Mesendoderm (in vitro differentiated cells): ENCODE data around the gene FAM83F.

Experiments used
- DNase-seq: peaks from one replicate; pipeline ENCODE4 v3.0.0; 2013
- H2AK5ac ChIP-seq: 2 replicates; pipeline ENCODE4 v1.6.1; 2013; ENCODE audit warnings: low read length, inconsistent platforms
- H2BK120ac ChIP-seq: 2 replicates; pipeline ENCODE4 v1.6.1; 2013; ENCODE audit warnings: low read depth, mild to moderate bottlenecking, low read length, moderate library complexity, mixed read lengths
- H2BK15ac ChIP-seq: replicated peaks from 2 replicates; pipeline ENCODE4 v1.6.1; 2013; ENCODE audit warnings: low read depth, mild to moderate bottlenecking, moderate library complexity
- H2BK5ac ChIP-seq: 2 replicates; pipeline ENCODE4 v1.6.1; 2013; ENCODE audit warnings: low read length, inconsistent platforms
- H3K18ac ChIP-seq: 2 replicates; pipeline ENCODE4 v1.6.1; 2013; ENCODE audit warnings: mild to moderate bottlenecking, low read length, mixed read lengths
- H3K23ac ChIP-seq: one replicate; pipeline ENCODE4 v1.6.1; 2013; ENCODE audit warnings: low read length
- H3K27ac ChIP-seq: 2 replicates; pipeline ENCODE4 v1.5.1; 2013; ENCODE audit warnings: low read depth, mild to moderate bottlenecking, inconsistent platforms, low read length, moderate library complexity
- H3K27me3 ChIP-seq: 2 replicates; pipeline ENCODE4 v1.6.1; 2013; ENCODE audit warnings: low read length, control low read depth, mild to moderate bottlenecking, inconsistent platforms; ENCODE audit not compliant: insufficient read depth, poor library complexity
- H3K36me3 ChIP-seq: 2 replicates; pipeline ENCODE4 v1.6.1; 2013; ENCODE audit warnings: low read length, inconsistent platforms; ENCODE audit not compliant: control insufficient read depth, insufficient read depth
- H3K4ac ChIP-seq: one replicate; pipeline ENCODE4 v1.6.1; 2013; ENCODE audit warnings: low read depth, mild to moderate bottlenecking, low read length, moderate library complexity
- H3K4me1 ChIP-seq: 2 replicates; pipeline ENCODE4 v1.6.1; 2013; ENCODE audit warnings: low read depth, low read length, inconsistent platforms; ENCODE audit not compliant: control insufficient read depth
- H3K4me2 ChIP-seq: 2 replicates; pipeline ENCODE4 v1.6.1; 2013; ENCODE audit warnings: low read length
- H3K4me3 ChIP-seq: 2 replicates; pipeline ENCODE4 v1.5.1; 2013; ENCODE audit warnings: mild to moderate bottlenecking, low read length
- H3K56ac ChIP-seq: one replicate; pipeline ENCODE4 v1.6.1; 2013; ENCODE audit warnings: low read length
- H3K79me1 ChIP-seq: 2 replicates; pipeline ENCODE4 v1.6.1; 2013; ENCODE audit warnings: low read length, inconsistent platforms
- H3K79me2 ChIP-seq: 2 replicates; pipeline ENCODE4 v1.6.1; 2013; ENCODE audit warnings: mild to moderate bottlenecking, low read length; ENCODE audit not compliant: control insufficient read depth, insufficient read depth
- H3K9ac ChIP-seq: 2 replicates; pipeline ENCODE4 v1.6.1; 2013; ENCODE audit warnings: low read length, inconsistent platforms
- H4K5ac ChIP-seq: one replicate; pipeline ENCODE4 v1.6.1; 2013; ENCODE audit warnings: low read length
- H4K8ac ChIP-seq: one replicate; pipeline ENCODE4 v1.6.1; 2013; ENCODE audit warnings: low read depth, mild to moderate bottlenecking, control low read depth, low read length, moderate library complexity
- WGBS: extraction: QIAGEN DNeasy Blood & Tissue Kit; methylation state at CpG from one replicate; pipeline ENCODE4 v1.1.7; 2013; ENCODE audit warnings: low lambda C conversion rate, missing lambda C conversion rate; ENCODE audit not compliant: insufficient coverage; ENCODE audit errors: extremely low coverage; 5-methylcytosine and 5-hydroxymethylcytosine counted together

FAM83F gene

DNA sequence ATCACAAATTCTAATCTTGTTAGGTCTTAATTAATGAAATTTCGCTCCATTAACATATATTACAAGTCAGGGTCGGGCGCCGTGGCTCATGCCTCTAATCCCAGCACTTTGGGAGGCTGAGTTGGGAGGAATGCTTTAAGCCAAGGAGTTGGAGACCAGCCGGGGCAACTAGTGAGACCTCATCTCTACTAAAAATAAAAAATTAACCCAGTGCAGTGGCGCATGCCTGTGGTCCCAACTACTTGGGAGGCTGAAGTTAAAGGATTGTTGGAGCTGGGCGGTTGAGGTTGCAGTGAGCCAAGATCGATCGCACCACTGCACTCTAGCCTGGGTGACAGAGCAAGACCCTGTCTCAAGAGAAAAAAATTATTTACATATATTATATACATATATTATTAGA lies 32.7 kb upstream of the FAM83F start:
- no CpG with 5 or more reads among the region's 9 CpGs for WGBS
- Histone ChIP-seq H3K23ac (no peak overlapping the region), H3K27me3 (no peaks in the 10 kb centered on the region), H3K79me2 (no peaks in the 10 kb centered on the region), H3K9ac (no peak overlapping the region), H3K4me2 (no peak overlapping the region), H3K4ac (no peak overlapping the region), H3K18ac (no peak overlapping the region), H3K4me3 (no peak overlapping the region), H3K36me3 (no peaks in the 10 kb centered on the region), H3K4me1 (peaks cover 3% of the 10 kb centered on the region), H3K27ac (no peak overlapping the region), H3K79me1 (no peaks in the 10 kb centered on the region), H2AK5ac (no peak overlapping the region), H4K8ac (no peak overlapping the region), H2BK120ac (no peak overlapping the region), H3K56ac (no peak overlapping the region), H4K5ac (no peak overlapping the region), H2BK15ac (no peak overlapping the region), H2BK5ac (no peak overlapping the region)
- no peak for DNase-seq

GRCh38 chr22:39965748-39966147 lies 29.0 kb upstream of the FAM83F start:
- H3K4me2 ChIP-seq = no peak overlapping the region
- H3K23ac ChIP-seq = no peak overlapping the region
- peaks cover 2% of the 10 kb centered on the region for H3K4me1 ChIP-seq
- H3K4ac ChIP-seq = no peak overlapping the region
- no peak overlapping the region for H2BK120ac ChIP-seq
- no peak overlapping the region for H3K27ac ChIP-seq
- H3K18ac ChIP-seq = no peak overlapping the region
- H3K79me1 ChIP-seq = no peaks in the 10 kb centered on the region
- H2BK5ac ChIP-seq = no peak overlapping the region
- H4K8ac ChIP-seq = no peak overlapping the region
- H3K4me3 ChIP-seq = no peak overlapping the region
- no peak for DNase-seq
- H4K5ac ChIP-seq = no peak overlapping the region
- no CpG with 5 or more reads among the region's 5 CpGs for WGBS
- no peak overlapping the region for H3K56ac ChIP-seq
- no peak overlapping the region for H2AK5ac ChIP-seq
- no peak overlapping the region for H2BK15ac ChIP-seq
- H3K9ac ChIP-seq = no peak overlapping the region
- no peaks in the 10 kb centered on the region for H3K27me3 ChIP-seq
- H3K79me2 ChIP-seq = no peaks in the 10 kb centered on the region
- no peaks in the 10 kb centered on the region for H3K36me3 ChIP-seq

GRCh38 chr22:39966470-39966869 lies 28.3 kb upstream of the FAM83F start:
- H2BK120ac ChIP-seq = no peak overlapping the region
- H3K56ac ChIP-seq = no peak overlapping the region
- no peaks in the 10 kb centered on the region for H3K36me3 ChIP-seq
- no peaks in the 10 kb centered on the region for H3K79me1 ChIP-seq
- no peak overlapping the region for H4K5ac ChIP-seq
- H3K18ac ChIP-seq = no peak overlapping the region
- no peak overlapping the region for H2BK15ac ChIP-seq
- H2AK5ac ChIP-seq = no peak overlapping the region
- H3K9ac ChIP-seq = no peak overlapping the region
- no peak overlapping the region for H4K8ac ChIP-seq
- no peak overlapping the region for H3K23ac ChIP-seq
- no peaks in the 10 kb centered on the region for H3K27me3 ChIP-seq
- no peak overlapping the region for H3K4me2 ChIP-seq
- no peak overlapping the region for H3K4me3 ChIP-seq
- no peaks in the 10 kb centered on the region for H3K79me2 ChIP-seq
- no peak overlapping the region for H2BK5ac ChIP-seq
- H3K27ac ChIP-seq = no peak overlapping the region
- H3K4ac ChIP-seq = no peak overlapping the region
- no CpG with 5 or more reads among the region's 2 CpGs for WGBS
- peaks cover 2% of the 10 kb centered on the region for H3K4me1 ChIP-seq
- DNase-seq = no peak

GRCh38 chr22:39967103-39967829 lies 27.5 kb upstream of the FAM83F start:
- no peak overlapping the region for H3K4me3 ChIP-seq
- H3K36me3 ChIP-seq = no peaks in the 10 kb centered on the region
- H3K79me1 ChIP-seq = no peaks in the 10 kb centered on the region
- no peak for DNase-seq
- no peak overlapping the region for H2BK15ac ChIP-seq
- H3K4ac ChIP-seq = no peak overlapping the region
- H3K4me2 ChIP-seq = no peak overlapping the region
- no peak overlapping the region for H3K9ac ChIP-seq
- H4K8ac ChIP-seq = no peak overlapping the region
- H3K27ac ChIP-seq = no peak overlapping the region
- H3K27me3 ChIP-seq = no peaks in the 10 kb centered on the region
- peaks cover 2% of the 10 kb centered on the region for H3K4me1 ChIP-seq
- no peak overlapping the region for H2AK5ac ChIP-seq
- H2BK5ac ChIP-seq = no peak overlapping the region
- no peaks in the 10 kb centered on the region for H3K79me2 ChIP-seq
- no peak overlapping the region for H2BK120ac ChIP-seq
- no peak overlapping the region for H3K23ac ChIP-seq
- no CpG with 5 or more reads among the region's 9 CpGs for WGBS
- H3K18ac ChIP-seq = no peak overlapping the region
- H3K56ac ChIP-seq = no peak overlapping the region
- no peak overlapping the region for H4K5ac ChIP-seq

DNA sequence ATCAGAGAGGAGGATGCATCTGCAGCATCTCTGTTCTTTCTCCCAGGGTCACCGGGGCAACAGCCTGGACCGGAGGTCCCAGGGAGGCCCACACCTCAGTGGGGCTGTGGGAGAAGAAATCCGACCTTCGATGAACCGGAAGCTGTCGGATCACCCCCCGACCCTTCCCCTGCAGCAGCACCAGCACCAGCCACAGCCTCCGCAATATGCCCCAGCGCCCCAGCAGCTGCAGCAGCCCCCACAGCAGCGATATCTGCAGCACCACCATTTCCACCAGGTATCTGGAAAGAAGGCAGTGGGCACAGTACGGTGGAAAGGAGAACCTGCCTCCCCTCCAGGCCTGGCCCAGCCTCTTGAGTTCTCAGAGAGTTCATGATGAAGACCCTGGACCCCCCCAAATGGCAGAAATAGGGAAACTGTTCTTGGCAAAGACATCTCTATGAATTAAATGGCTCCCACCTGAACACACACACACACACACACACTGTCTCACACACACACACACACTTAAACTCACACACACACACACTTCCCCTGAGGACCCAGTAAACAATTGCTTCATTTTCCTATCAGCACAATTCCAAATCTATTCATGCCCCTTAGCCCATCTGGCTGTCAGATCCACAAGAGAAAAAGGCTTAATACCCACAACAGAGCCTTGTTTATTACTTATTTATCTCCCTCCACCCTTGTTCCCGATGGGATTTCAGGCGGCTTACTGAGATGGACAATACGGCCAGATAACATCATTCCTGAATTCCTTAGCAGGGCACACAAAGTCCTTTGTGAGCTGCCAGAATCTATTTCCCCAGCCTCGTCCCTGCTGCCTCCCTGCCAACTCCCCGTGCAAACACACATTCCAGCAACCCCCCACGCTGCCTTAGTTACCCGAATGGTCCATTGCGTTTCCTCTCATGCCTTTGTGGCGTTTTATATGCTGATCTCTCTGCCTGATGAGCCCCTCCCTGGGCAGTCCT lies 26.5 kb upstream of the FAM83F start:
- no peak overlapping the region for H4K5ac ChIP-seq
- no peak overlapping the region for H4K8ac ChIP-seq
- no peak overlapping the region for H3K9ac ChIP-seq
- no peak overlapping the region for H3K18ac ChIP-seq
- H3K27me3 ChIP-seq = no peaks in the 10 kb centered on the region
- H3K36me3 ChIP-seq = no peaks in the 10 kb centered on the region
- peak; percentile 62 for DNase-seq
- no peak overlapping the region for H2AK5ac ChIP-seq
- no peak overlapping the region for H3K4ac ChIP-seq
- no peak overlapping the region for H3K4me2 ChIP-seq
- peak overlapping the region; percentile 37 for H3K56ac ChIP-seq
- no peak overlapping the region for H3K23ac ChIP-seq
- H3K79me1 ChIP-seq = no peaks in the 10 kb centered on the region
- no CpG with 5 or more reads among the region's 20 CpGs for WGBS
- H2BK15ac ChIP-seq = no peak overlapping the region
- peaks cover 2% of the 10 kb centered on the region for H3K4me1 ChIP-seq
- no peak overlapping the region for H2BK120ac ChIP-seq
- no peak overlapping the region for H2BK5ac ChIP-seq
- no peaks in the 10 kb centered on the region for H3K79me2 ChIP-seq
- H3K4me3 ChIP-seq = no peak overlapping the region
- no peak overlapping the region for H3K27ac ChIP-seq
